Measurements from ENCODE around the gene LTBP2. TPM values are rescaled to one million over a fixed set of nuclear protein-coding genes. Genes with fewer than 3 reads are reported as not detected.

Gene LTBP2
- total and polyA plus RNA-seq, 2 of the 8 experiments (the other 6 are each of a cell fraction or from before 2014, with no cell fraction given), result 0.48 to 0.89 TPM

DNA sequence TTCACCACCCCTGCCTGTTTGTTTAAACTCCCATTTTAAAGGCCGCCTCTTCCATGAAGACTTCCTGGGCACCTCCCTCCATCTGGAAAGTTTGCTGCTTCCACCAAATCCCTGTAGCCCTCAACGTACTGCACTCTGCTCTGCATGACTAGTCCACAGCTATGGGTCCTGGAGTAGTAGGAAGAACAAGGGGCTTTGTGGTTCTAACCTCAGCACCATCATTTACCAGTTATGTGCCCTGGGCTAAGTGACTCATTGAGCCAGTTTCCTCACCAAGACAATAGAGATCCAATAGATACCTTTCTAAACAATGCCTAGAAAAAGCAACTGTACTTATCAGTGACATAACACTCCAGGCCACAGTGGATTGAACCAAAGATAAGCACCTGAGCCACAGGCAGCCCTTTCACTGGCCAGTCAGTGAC is 8.5 kb upstream of the LTBP2 start:
- DNase-seq (ENCODE audit: low read depth in 1 of 2, low spot score in 2 of 2), result no peak
- Histone ChIP-seq H3K27ac (ENCODE audit: low read depth, low read length) (no peak overlapping the region), H2BK12ac (ENCODE audit: low read depth, low read length) (no peak overlapping the region), H2AK5ac (ENCODE audit: low read depth, low read length) (no peak overlapping the region), H3K4me3 (ENCODE audit: extremely low read depth in 1 of 4, insufficient read depth in 2 of 4, low read depth in 3 of 4, low read length in 4 of 4) (no peak overlapping the region), H4K8ac (ENCODE audit: extremely low read depth, insufficient read depth, low read length) (no peak overlapping the region), H2BK15ac (ENCODE audit: low read length) (no peak overlapping the region), H2BK120ac (replicated peaks; ENCODE audit: low read depth, low read length) (no peak overlapping the region), H2AFZ (ENCODE audit: low read length) (no peak overlapping the region), H3K36me3 (ENCODE audit: control insufficient read depth in 2 of 4, insufficient read depth in 4 of 4, low read length in 3 of 4) (no peaks in the 10 kb centered on the region), H3K14ac (ENCODE audit: insufficient read length) (no peak overlapping the region), H3K4ac (replicated peaks; ENCODE audit: insufficient read length, low read depth, low read length) (no peak overlapping the region), H4K20me1 (replicated peaks in 1 of 2; ENCODE audit: control insufficient read depth in 1 of 2, insufficient read depth in 2 of 2, low read length in 2 of 2) (no peaks in the 10 kb centered on the region), H3K4me1 (replicated peaks in 1 of 4; ENCODE audit: control insufficient read depth in 3 of 4, insufficient read depth in 4 of 4, low read length in 3 of 4) (peaks cover 2 to 5% (median 4%) of the 10 kb centered on the region in 4 experiments; a peak in 4 of 7 replicates), H3K9me3 (ENCODE audit: insufficient read depth in 2 of 2, low read depth in 1 of 2, low read length in 1 of 2) (no peaks in the 10 kb centered on the region), H3K79me1 (ENCODE audit: low read depth, low read length) (no peaks in the 10 kb centered on the region), H3K23ac (ENCODE audit: insufficient read length) (no peak overlapping the region), H3K23me2 (ENCODE audit: low read depth, low read length) (no peaks in the 10 kb centered on the region; the same call in 1 of the 2 replicates), H3K79me2 (ENCODE audit: control insufficient read depth in 1 of 2, insufficient read depth in 2 of 2, low read length in 2 of 2) (no peaks in the 10 kb centered on the region), H3K18ac (ENCODE audit: extremely low read depth, low read length) (no peak overlapping the region), H3K4me2 (ENCODE audit: insufficient read depth in 1 of 2, low read depth in 2 of 2, low read length in 2 of 2) (no peak overlapping the region), H4K91ac (replicated peaks; ENCODE audit: insufficient read length, low read length) (no peak overlapping the region), H3K9ac (replicated peaks in 1 of 4; ENCODE audit: extremely low read depth in 1 of 4, low read depth in 3 of 4, low read length in 3 of 4) (no peak overlapping the region), H4K5ac (ENCODE audit: insufficient read length, low read depth, low read length) (no peak overlapping the region), H2BK5ac (ENCODE audit: low read depth, low read length) (no peak overlapping the region), H3K56ac (replicated peaks; ENCODE audit: insufficient read length, low read depth, low read length) (no peak overlapping the region), H2BK20ac (ENCODE audit: low read length) (no peak overlapping the region), H3K27me3 (replicated peaks in 1 of 4; ENCODE audit: control insufficient read depth in 3 of 4, extremely low read depth in 1 of 4, insufficient read depth in 3 of 4, low read length in 3 of 4) (no peaks in the 10 kb centered on the region; a peak in 1 of 7 replicates)
- 84% methylated on average over 2 of the region's 2 CpGs; no CpG with 5 or more reads in 1 of the 2 experiments for WGBS, 2 experiments (ENCODE audit: extremely low coverage in 1 of 2, insufficient coverage in 1 of 2, insufficient read length in 1 of 2, insufficient replicate concordance in 2 of 2, low coverage in 1 of 2, low lambda C conversion rate in 2 of 2, missing lambda C conversion rate in 1 of 2)
- POLR2A ChIA-PET (ENCODE audit: partially characterized antibody), result no interaction called here
- CTCF ChIA-PET (ENCODE audit: partially characterized antibody), result interaction anchor here (0.6 to 4.5 kb wide), 2 partner anchors 11 to 241 kb away, joined by 3 to 45 read pairs; no protein-coding TSS in a partner anchor
- FAIRE-seq, result no peak
- TF ChIP-seq CTBP2 (IDR thresholded peaks at IDR 0.05; ENCODE audit: borderline replicate concordance, insufficient read depth, insufficient read length, low read length) (no peak), CHD2 (IDR thresholded peaks at IDR 0.05; ENCODE audit: low read length) (no peak)

Data from H1 (cell line).